Measurements from ENCODE around the gene CSTPP1.
"Not testable (repeated sequence)": the region's sequence is repeated elsewhere in the genome, so short reads cannot be mapped to it uniquely, and the experiment has no call there.

The CSTPP1 gene

DNA sequence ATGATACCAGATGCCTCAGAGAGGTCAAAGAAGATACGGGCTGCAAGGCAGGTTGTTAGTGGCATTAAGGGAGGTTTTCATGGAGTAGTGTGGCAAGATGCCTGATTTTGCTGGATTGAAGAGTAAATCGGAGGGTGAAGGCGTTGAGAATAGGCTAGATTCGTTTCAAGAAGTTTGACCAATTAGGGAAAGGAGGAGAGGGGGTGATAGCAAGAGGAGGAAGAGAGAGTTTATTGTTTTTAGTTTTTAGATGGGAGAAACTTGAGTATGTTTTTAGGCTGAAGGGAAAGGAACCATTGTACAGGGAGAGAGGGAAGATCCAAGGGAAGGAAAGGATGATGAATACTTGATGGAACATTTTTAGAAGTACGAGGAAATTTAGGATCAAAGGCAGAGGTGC, 16.5 kb downstream of the CSTPP1 start:
- no peak for DNase-seq (ENCODE audit: low read depth)

GRCh38 chr11:46958777-46959176, 22.2 kb downstream of the CSTPP1 start:
- no peak for DNase-seq (ENCODE audit: low read depth)

- DNase-seq (ENCODE audit: low read depth): no peak
Observed at GRCh38 chr11:46961041-46961440, 24.5 kb downstream of the CSTPP1 start.

GRCh38 chr11:46961886-46962285, 25.3 kb downstream of the CSTPP1 start:
- DNase-seq (ENCODE audit: low read depth): not testable (repeated sequence)

GRCh38 chr11:46963844-46964243, 27.3 kb downstream of the CSTPP1 start:
- no peak for DNase-seq (ENCODE audit: low read depth)

DNA sequence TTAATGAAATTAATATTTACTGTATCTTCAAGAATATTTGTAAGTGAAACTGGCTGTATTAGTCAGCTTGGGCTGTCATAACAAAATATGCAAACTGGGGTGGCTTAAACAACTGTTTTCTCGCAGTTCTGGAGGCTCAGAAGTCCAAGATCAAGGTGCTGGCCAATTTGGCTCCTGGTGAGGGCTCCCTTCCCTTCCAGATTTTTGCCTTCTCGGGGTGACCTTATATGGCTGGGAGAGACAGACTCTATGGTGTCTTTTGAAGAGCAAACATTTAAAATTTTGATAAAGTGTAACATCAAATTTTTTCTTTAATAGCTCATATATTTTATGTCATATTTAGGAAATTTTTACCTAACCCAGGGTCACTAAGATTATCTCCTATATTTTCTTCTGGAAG, 30.2 kb downstream of the CSTPP1 start:
- DNase-seq (ENCODE audit: low read depth): no peak

DNA sequence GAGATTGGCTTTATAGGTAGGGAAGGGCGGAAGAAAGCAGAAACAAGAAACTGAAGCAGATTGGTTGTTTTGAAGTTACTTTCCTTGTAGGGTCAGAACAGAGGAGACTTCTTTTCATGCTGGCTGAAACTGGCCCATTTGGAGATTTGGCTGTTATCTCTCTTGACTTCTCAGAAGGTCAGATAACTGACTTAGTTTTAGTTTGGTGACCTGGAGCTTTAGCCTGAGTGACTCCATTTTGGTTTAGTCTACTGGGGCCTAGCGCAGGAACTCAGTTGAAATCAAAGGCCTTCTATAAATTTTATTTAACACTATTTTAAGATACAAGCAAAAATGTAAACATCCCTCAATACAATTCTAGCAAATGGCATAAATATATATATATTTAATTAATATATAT, 31.4 kb downstream of the CSTPP1 start:
- DNase-seq (ENCODE audit: low read depth): no peak

DNA sequence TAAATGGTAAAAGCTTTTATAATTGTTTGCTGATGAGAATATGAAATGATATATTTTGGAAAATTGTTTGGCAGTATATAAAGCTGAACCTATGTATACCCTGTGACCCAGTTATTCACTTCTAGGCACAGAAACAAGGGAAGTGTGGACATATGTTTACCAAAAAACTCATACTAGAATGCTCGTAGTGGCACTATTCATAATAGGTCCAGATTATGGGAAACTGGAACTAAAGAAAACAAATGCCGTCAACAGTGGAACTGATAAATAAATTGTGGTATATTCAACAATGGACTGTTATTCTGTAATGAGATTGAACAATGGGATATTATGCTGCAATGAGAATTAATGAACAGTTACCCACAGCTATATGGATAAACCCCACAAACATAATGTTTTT, 32.8 kb downstream of the CSTPP1 start:
- DNase-seq (ENCODE audit: low read depth): no peak

- no peak for DNase-seq (ENCODE audit: low read depth)
Observed at GRCh38 chr11:46970913-46971625, 34.5 kb downstream of the CSTPP1 start.

DNA sequence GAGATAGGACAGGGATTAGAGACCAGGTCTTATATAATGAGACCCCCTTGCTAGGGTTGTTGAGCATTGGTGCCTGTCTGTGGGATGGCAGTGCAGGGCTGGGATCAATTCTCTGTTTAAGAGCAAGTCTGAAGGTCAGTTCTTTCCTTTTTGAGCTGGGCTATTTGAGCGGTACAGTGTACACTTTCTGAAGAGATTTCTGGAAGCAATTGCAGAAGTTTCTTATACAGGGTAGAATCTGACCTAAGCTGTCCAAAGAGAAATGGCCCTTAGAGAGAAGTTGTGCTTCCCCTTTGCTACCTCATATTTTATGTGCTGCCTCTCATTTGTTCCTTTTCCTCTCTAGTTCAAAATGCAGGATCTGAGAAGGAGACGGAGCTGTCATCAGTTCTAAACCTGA, 35.8 kb downstream of the CSTPP1 start:
- DNase-seq (ENCODE audit: low read depth): no peak

DNA sequence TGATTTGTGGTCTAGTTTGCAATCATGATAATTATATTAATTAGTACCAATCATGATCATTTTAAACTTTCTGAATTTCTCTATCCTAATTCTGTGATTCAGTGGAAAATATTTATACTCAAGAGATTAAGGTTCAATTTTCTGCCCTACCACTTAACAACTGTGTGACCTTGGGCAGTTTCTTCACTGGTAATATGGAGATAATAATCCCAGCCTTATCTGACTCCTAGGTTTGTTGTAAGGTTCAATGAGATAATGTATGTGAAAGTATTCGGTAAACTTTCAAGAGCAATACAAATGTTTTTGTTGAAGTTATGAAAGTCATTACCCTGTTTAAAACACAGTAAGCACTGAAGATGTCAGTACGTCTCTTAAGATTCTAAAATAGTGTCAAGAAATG, 36.3 kb downstream of the CSTPP1 start:
- DNase-seq (ENCODE audit: low read depth): no peak

GRCh38 chr11:46976182-46976854, 39.8 kb downstream of the CSTPP1 start:
- no peak for DNase-seq (ENCODE audit: low read depth)

GRCh38 chr11:46977038-46977813, 40.7 kb downstream of the CSTPP1 start:
- DNase-seq (ENCODE audit: low read depth): no peak

- DNase-seq (ENCODE audit: low read depth): no peak
Observed at GRCh38 chr11:46978005-46978491, 41.5 kb downstream of the CSTPP1 start.

DNA sequence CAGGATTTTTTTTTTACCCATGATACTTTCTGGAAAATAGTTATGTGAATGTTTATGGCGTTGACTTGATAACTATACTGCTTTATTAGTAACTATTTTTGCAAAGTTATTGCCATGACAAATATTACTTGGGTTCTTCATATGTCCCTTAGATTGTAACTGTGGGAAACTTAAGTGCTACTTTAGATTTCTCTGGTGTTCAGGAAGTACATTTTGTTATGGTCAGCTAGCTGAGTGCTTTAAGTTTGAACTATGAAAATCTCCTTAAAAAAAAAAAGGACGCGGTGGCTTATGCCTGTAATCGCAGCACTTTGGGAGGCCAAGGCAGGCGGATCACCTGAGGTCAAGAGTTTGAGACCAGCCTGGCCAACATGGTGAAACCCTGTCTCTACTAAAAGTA, 42.8 kb downstream of the CSTPP1 start:
- no peak for DNase-seq (ENCODE audit: low read depth)

- no peak for DNase-seq (ENCODE audit: low read depth)
Observed at GRCh38 chr11:46981436-46981835, 44.9 kb downstream of the CSTPP1 start.

DNA sequence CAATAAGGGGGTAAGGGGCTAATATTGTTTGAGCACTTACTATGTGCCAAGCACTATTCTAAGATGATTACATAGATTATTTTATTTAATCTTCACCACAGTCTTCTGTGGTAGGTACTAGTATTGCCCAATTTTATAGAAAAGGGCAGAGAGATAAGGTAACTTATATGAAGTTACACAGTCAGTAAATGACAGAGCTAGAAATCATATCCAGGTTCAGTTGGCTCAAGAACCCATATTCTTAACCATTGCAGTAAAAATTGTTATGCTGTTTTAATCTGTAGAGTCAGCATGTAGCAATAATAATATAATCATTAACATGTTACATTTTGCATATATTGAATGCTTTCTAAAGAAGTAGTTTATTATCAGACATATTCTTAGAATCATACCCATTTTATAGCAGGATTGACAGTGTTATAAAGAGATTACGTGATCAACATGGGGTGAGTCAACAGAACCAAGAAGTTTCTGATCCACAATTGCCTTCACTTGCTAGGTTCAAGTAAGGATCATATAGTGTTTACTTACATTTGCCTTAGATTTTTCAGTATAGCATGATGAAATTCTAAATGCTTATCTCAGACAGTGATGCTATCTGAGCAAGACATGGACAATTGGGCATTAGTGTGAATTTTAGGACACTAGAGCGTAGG, 46.4 kb downstream of the CSTPP1 start:
- no peak for DNase-seq (ENCODE audit: low read depth)

DNA sequence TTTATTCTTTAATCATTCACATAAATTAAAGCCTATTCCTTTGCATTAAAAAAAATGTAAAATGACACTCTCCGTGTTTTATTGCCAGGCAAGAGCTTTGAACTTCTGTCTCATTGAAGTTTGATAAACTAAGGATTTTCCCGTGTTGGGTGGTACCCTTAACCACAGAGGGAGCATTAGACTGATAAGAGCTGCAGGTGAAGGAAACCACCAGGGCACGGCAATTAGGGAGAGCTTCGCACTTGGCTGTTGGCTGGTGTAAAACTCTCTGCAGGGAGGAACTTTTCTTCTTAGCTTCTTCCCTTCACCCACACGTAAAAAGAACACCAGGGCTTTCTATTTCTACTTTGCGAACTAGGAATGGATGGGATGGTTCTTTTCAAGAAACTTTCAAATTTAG, 47.0 kb downstream of the CSTPP1 start:
- no peak for DNase-seq (ENCODE audit: low read depth)

- no peak for DNase-seq (ENCODE audit: low read depth)
Observed at GRCh38 chr11:46984548-46984947, 48.0 kb downstream of the CSTPP1 start.

DNA sequence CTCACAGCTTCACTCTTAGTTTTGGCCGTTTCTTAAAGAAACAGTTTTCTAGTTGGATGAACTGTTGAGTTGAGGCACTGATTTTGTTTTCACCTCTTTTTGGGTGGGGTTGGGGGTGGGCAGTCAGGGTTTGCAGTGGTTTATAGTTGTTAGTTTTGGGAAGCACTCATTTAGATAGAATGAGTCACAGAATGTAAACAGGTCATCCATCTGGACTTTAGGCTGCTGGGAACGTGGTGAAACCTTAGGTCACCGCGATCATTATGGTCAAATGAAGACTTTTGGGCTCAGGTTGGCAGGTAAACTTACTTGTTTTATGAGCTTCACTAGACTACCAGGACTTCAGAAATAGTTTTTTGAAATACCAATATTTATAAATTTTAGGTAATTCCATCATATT, 48.4 kb downstream of the CSTPP1 start:
- no peak for DNase-seq (ENCODE audit: low read depth)

DNA sequence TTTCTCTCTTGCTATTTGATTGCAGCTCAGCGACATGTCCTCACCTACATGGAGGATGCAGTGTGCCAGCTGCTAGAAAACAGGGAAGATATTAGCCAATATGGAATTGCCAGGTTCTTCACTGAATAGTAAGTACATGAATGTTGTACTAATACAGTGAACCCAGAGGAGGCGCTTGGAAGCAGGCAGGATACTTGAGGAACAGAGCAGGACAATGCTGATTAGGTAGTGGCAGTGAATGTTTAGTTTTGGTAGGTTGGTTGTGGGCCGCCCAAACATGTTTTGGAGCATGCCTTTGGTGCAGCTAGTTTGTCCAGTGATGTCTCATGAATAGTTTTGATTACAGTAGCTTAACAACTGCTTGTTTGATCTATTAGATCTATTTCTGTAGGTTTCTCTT, 50.6 kb downstream of the CSTPP1 start:
- DNase-seq (ENCODE audit: low read depth): no peak

DNA sequence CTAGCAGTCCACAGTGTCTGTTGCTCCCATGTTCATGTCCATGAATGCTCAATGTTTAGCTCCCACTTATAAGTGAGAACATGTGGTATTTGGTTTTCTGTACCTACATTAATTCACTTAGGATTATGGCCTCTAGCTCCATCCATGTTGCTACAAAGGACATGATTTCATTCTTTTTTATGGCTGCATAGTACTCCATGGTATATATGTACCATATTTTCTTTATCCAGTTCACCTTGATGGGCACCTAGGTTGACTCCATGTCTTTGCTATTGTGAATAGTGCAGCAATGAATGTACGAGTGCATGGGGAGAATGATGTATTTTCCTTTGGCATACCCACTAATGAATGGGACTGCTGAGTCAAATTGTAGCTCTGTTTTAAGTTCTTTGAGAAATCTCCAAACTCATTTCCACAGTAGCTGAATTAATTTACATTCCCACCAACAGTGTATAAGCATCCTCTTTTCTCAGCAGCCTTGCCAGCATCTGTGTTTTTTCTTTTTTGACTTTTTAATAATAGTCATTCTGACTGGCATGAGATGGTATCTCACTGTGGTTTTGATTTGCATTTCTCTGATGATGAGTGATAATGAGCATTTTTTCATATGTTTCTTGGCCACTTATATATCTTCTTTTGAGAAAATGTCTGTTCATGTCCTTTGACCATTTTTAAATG, 53.4 kb downstream of the CSTPP1 start:
- not testable (repeated sequence) for DNase-seq (ENCODE audit: low read depth)

All from stimulated activated CD8-positive, alpha-beta memory T cell treated with anti-CD3 and anti-CD28 coated beads, Interleukin-12 subunit alpha, Interleukin-12 subunit beta, amount 100 ng/mL, for 4 hours (primary cell).